Gastrocnemius medialis (tissue), 4 donors: ENCODE results near the gene TRIM71.

Source experiments
- CTCF ChIP-seq, 5 experiments: fragments of 450-650 bp in 3 of 5; fragments of 200-600 bp in 2 of 5; sonication (generic) in 2 of 5; IDR thresholded peaks in 4 of 5; conservative IDR thresholded peaks in 1 of 5; 1 replicate in 4 of 5; 2 replicates in 1 of 5; pipeline ENCODE4 v1.5.1; 2016 to 2019; ENCODE audit warnings: antibody characterized with exemption in 5 of 5, mild to moderate bottlenecking in 3 of 5, moderate library complexity in 3 of 5
- POLR2A ChIP-seq, 2 donors: fragments of 450-650 bp; IDR thresholded peaks; one replicate each; pipeline ENCODE4 v1.6.1; 2017; ENCODE audit warnings: antibody characterized with exemption in 2 of 2, mild to moderate bottlenecking in 2 of 2, moderate library complexity in 2 of 2

GRCh38 chr3:32946973-32947788, 129.4 kb downstream of the TRIM71 start:
- TF ChIP-seq CTCF (IDR thresholded peaks at IDR 0.05 in 4 of 5, conservative IDR thresholded peaks at IDR 0.05 in 1 of 5): no peak
- TF ChIP-seq POLR2A (IDR thresholded peaks at IDR 0.05): no peak
